Coronary artery (tissue), 2 donors: ENCODE data around the gene CD164.

Experiments
- DNase-seq: peaks from one replicate; pipeline ENCODE4 v3.0.0-alpha.2; 2017; ENCODE audit warnings: low spot score
- H3K27ac ChIP-seq, 2 donors: fragments of 200-600 bp; sonication (generic); one replicate each; pipeline ENCODE4 v1.5.1; 2016 to 2019
- H3K4me3 ChIP-seq: fragments of 200-600 bp; sonication (generic); 2 replicates; pipeline ENCODE4 v1.5.1; 2016; ENCODE audit warnings: mild to moderate bottlenecking, moderate library complexity
- CTCF ChIP-seq: fragments of 200-600 bp; sonication (generic); IDR thresholded peaks from one replicate; pipeline ENCODE4 v1.5.1; 2019; ENCODE audit warnings: antibody characterized with exemption

CD164 gene

DNA sequence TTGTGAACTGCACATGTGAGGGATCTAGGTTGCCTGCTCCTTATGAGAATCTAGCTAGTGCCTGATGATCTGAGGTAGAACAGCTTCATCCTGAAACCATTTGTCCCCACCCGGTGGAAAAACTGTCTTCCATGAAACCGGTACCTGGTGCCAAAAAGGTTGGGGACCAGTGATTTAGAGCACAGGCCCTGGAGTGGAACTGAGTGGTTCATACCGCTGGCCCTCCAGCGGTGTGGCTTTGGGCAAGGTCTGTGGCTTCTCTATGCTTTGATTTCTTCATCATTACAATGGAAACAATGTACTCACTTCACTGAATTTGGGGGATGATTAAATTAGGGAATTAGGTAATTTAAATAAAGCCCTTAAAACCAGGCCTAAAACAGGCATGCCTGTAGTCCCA lies 36.3 kb downstream of the CD164 start:
- no peak for TF ChIP-seq CTCF
- no peak for DNase-seq
- no peak overlapping the region for H3K27ac ChIP-seq

GRCh38 chr6:109344226-109344625 lies 38.0 kb downstream of the CD164 start:
- DNase-seq: no peak
- Histone ChIP-seq H3K4me3 (no peak overlapping the region), H3K27ac (no peak overlapping the region)
- no peak for TF ChIP-seq CTCF

More for the DNA sequence above, 36.3 kb downstream of the CD164 start:
- H3K4me3 ChIP-seq: no peak overlapping the region

- H3K27ac ChIP-seq: no peak overlapping the region
- H3K4me3 ChIP-seq: no peak overlapping the region
- no peak for DNase-seq
- TF ChIP-seq CTCF: no peak
Observed at GRCh38 chr6:109343518-109343917, 38.7 kb downstream of the CD164 start.

GRCh38 chr6:109342911-109343310 lies 39.4 kb downstream of the CD164 start:
- Histone ChIP-seq H3K27ac (no peak overlapping the region), H3K4me3 (no peak overlapping the region)
- TF ChIP-seq CTCF: no peak
- DNase-seq: no peak

- no peak for TF ChIP-seq CTCF
- Histone ChIP-seq H3K4me3 (no peak overlapping the region), H3K27ac (no peak overlapping the region)
Observed at GRCh38 chr6:109342506-109342905, 39.8 kb downstream of the CD164 start.

DNA sequence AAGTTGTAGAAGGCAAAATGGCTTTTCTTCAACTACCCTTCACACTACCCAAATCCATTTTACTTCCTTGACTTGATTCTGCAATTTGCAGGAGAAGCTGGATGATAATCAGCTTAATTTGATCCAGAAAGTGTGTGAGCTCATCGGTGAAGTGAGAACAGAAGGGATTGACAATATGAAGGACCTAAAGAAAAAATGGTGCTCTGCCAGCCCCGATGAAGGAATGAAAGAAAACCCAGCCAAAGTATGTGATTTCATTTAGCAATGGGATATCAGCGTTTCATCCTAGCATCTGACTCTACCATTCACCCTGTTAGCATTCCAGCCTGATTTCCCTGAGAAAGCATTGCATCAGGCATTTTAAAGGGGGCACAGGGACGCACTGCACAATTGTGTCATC lies 41.5 kb downstream of the CD164 start:
- TF ChIP-seq CTCF: no peak

More at GRCh38 chr6:109342506-109342905, 39.8 kb downstream of the CD164 start:
- no peak for DNase-seq

GRCh38 chr6:109339906-109340678 lies 42.2 kb downstream of the CD164 start:
- H3K4me3 ChIP-seq: no peak overlapping the region
- no peak for DNase-seq
- no peak for TF ChIP-seq CTCF
- H3K27ac ChIP-seq: no peak overlapping the region

More for the DNA sequence above, 41.5 kb downstream of the CD164 start:
- Histone ChIP-seq H3K27ac (no peak overlapping the region), H3K4me3 (no peak overlapping the region)
- DNase-seq: no peak
